IMR-90 (cell line): Measurements from ENCODE around the gene GLCCI1. TPM values are rescaled to one million over a fixed set of nuclear protein-coding genes. Genes with fewer than 3 reads are reported as not detected.

Experiments used
- ATAC-seq: fragments of 200-7000 bp; cut with Tn5 transposase; 2 replicates; pipeline ENCODE4 v1.9.1; 2020; ENCODE audit warnings: low read depth, mild to moderate bottlenecking, moderate library complexity
- BruUV-seq: library from RNA; stranded (reverse); fragments of 400-500 nt; replicated peaks from 2 replicates; lab custom pipeline; 2021; lab: Mats Ljungman, UMichigan
- CTCF ChIA-PET: fragments of 300-600 bp; formaldehyde crosslinking; extraction: SDS; loops from one replicate; lab custom pipeline; 2021; ENCODE audit warnings: antibody characterized with exemption; lab: Yijun Ruan, JAX
- POLR2A ChIA-PET: fragments of 300-600 bp; sonication (Branson Sonifier 250); formaldehyde crosslinking; loops from one replicate; lab custom pipeline; 2022; ENCODE audit warnings: antibody characterized with exemption; ENCODE audit not compliant: unreplicated experiment; lab: Charles Lee
- DNase-seq: peaks from one replicate; pipeline ENCODE4 v3.0.0; 2013
- H2AFZ ChIP-seq: replicated peaks from 2 replicates; pipeline ENCODE3; 2013; ENCODE audit warnings: low read length, mild to moderate bottlenecking; ENCODE audit not compliant: poor library complexity
- H2AK5ac ChIP-seq: 2 replicates; pipeline ENCODE4 v1.6.1; 2013; ENCODE audit warnings: low read depth, low read length, inconsistent platforms
- H2AK9ac ChIP-seq: replicated peaks from 2 replicates; pipeline ENCODE3; 2013; ENCODE audit warnings: mild to moderate bottlenecking, low read depth, low read length, moderate library complexity; ENCODE audit not compliant: poor library complexity
- H2BK120ac ChIP-seq: 2 replicates; pipeline ENCODE4 v1.6.1; 2013; ENCODE audit warnings: low read depth, low read length, inconsistent platforms
- H2BK15ac ChIP-seq: 3 replicates; pipeline ENCODE4 v1.6.1; 2013; ENCODE audit warnings: low read depth, low read length, inconsistent platforms
- H2BK20ac ChIP-seq: 2 replicates; pipeline ENCODE4 v1.6.1; 2013; ENCODE audit warnings: low read depth, mild to moderate bottlenecking, inconsistent platforms, low read length, moderate library complexity
- H2BK5ac ChIP-seq: 2 replicates; pipeline ENCODE4 v1.6.1; 2013; ENCODE audit warnings: mild to moderate bottlenecking, low read depth, low read length, inconsistent platforms; ENCODE audit not compliant: poor library complexity, severe bottlenecking
- H3K14ac ChIP-seq: replicated peaks from 2 replicates; pipeline ENCODE4 v1.6.1; 2013; ENCODE audit warnings: low read depth, low read length, inconsistent platforms
- H3K18ac ChIP-seq: 2 replicates; pipeline ENCODE4 v1.6.1; 2013; ENCODE audit warnings: low read depth, low read length, control low read depth
- H3K23ac ChIP-seq: 2 replicates; pipeline ENCODE4 v1.6.1; 2013; ENCODE audit warnings: low read depth, low read length, inconsistent platforms
- H3K27ac ChIP-seq: 2 replicates; pipeline ENCODE4 v1.5.1; 2013; ENCODE audit warnings: mild to moderate bottlenecking, control low read depth, low read length; ENCODE audit not compliant: insufficient read depth
- H3K27me3 ChIP-seq: 2 replicates; pipeline ENCODE4 v1.6.1; 2013; ENCODE audit warnings: low read length; ENCODE audit not compliant: control insufficient read depth, insufficient read depth
- H3K36me3 ChIP-seq: 2 replicates; pipeline ENCODE4 v1.6.1; 2013; ENCODE audit warnings: low read length, mixed read lengths; ENCODE audit not compliant: control insufficient read depth, insufficient read depth
- H3K4ac ChIP-seq: 2 replicates; pipeline ENCODE4 v1.6.1; 2013; ENCODE audit warnings: low read depth, low read length, inconsistent platforms
- H3K4me1 ChIP-seq: 2 replicates; pipeline ENCODE4 v1.6.1; 2013; ENCODE audit warnings: low read length, mixed read lengths; ENCODE audit not compliant: control insufficient read depth, insufficient read depth
- H3K4me2 ChIP-seq: 2 replicates; pipeline ENCODE4 v1.6.1; 2013; ENCODE audit warnings: low read depth, mild to moderate bottlenecking, control low read depth, low read length, moderate library complexity
- H3K4me3 ChIP-seq: 2 replicates; pipeline ENCODE4 v1.5.1; 2013; ENCODE audit warnings: low read depth, mild to moderate bottlenecking, control low read depth, low read length, moderate library complexity; ENCODE audit not compliant: insufficient read depth
- H3K56ac ChIP-seq: 2 replicates; pipeline ENCODE4 v1.6.1; 2013; ENCODE audit warnings: low read length, inconsistent platforms; ENCODE audit not compliant: insufficient read depth; ENCODE audit errors: extremely low read depth
- H3K79me1 ChIP-seq, 2 experiments: 2 replicates each; pipeline ENCODE4 v1.6.1; 2013; ENCODE audit warnings: low read length in 2 of 2, inconsistent platforms in 1 of 2, low read depth in 1 of 2
- H3K9ac ChIP-seq: 2 replicates; pipeline ENCODE4 v1.6.1; 2013; ENCODE audit warnings: low read depth, low read length, control low read depth
- H3K9me1 ChIP-seq: 2 replicates; pipeline ENCODE4 v1.6.1; 2013; ENCODE audit warnings: low read length, inconsistent platforms; ENCODE audit not compliant: insufficient read depth
- H3K9me3 ChIP-seq: 2 replicates; pipeline ENCODE4 v1.6.1; 2013; ENCODE audit warnings: low read length; ENCODE audit not compliant: control insufficient read depth, insufficient read depth
- H4K20me1 ChIP-seq: 2 replicates; pipeline ENCODE4 v1.6.1; 2013; ENCODE audit warnings: low read length, inconsistent platforms; ENCODE audit not compliant: insufficient read depth
- H4K5ac ChIP-seq: 2 replicates; pipeline ENCODE4 v1.6.1; 2013; ENCODE audit warnings: mild to moderate bottlenecking, low read depth, low read length, control low read depth
- H4K8ac ChIP-seq, 2 experiments: 2 replicates each; pipeline ENCODE4 v1.6.1; 2013; ENCODE audit warnings: low read depth in 2 of 2, low read length in 2 of 2, control low read depth in 1 of 2, inconsistent platforms in 1 of 2
- H4K91ac ChIP-seq: 2 replicates; pipeline ENCODE4 v1.6.1; 2013; ENCODE audit warnings: low read depth, low read length, inconsistent platforms; ENCODE audit not compliant: insufficient read depth
- CEBPB ChIP-seq: IDR thresholded peaks from 2 replicates; pipeline ENCODE4 v1.6.1; 2012; ENCODE audit warnings: low read depth, low read length, improper control_type of control experiment
- FOS ChIP-seq: fragments of 150-350 bp; IDR thresholded peaks from 2 replicates; pipeline ENCODE4 v1.6.1; 2016; ENCODE audit warnings: low read depth, low read length
- MXI1 ChIP-seq: IDR thresholded peaks from 2 replicates; pipeline ENCODE4 v1.6.1; 2012; ENCODE audit warnings: low read depth, mild to moderate bottlenecking, low read length, moderate library complexity, borderline replicate concordance
- RCOR1 ChIP-seq: IDR thresholded peaks from 2 replicates; pipeline ENCODE4 v1.6.1; 2012; ENCODE audit warnings: mild to moderate bottlenecking, low read length, improper control_type of control experiment; ENCODE audit not compliant: insufficient replicate concordance
- WGBS, 2 experiments: methylation state at CpG; one replicate each; pipeline versions ENCODE4 v1.1.5 to v1.1.7; 2013; ENCODE audit warnings: missing lambda C conversion rate in 2 of 2; ENCODE audit not compliant: insufficient read length in 1 of 2; ENCODE audit errors: extremely low coverage in 2 of 2; 5-methylcytosine and 5-hydroxymethylcytosine counted together
- dilution Hi-C: fragments of 300-500 bp; cut with HindIII; formaldehyde crosslinking; loops from one replicate; pipeline ENCODE4 v1.14.3; 2018; ENCODE audit warnings: low sequenced_read_pairs; ENCODE audit not compliant: unreplicated experiment
- in situ Hi-C: fragments of 300-500 bp; cut with MboI; formaldehyde crosslinking; loops from 3 replicates; pipeline ENCODE4 v1.14.3; 2019; ENCODE audit warnings: low sequenced_read_pairs, inconsistent platforms, mixed read lengths
- intact Hi-C: fragments of 100-400 bp; cut with micrococcal nuclease; formaldehyde crosslinking; loops from 2 replicates; pipeline ENCODE4 v1.10.0; 2022
- polyA plus RNA-seq, 3 experiments: library from polyadenylated mRNA; depleted of rRNA; stranded (reverse); fragments of >200 nt; gene quantifications; 2 replicates each; pipeline ENCODE4 v1.2.3, GENCODE V29; 2012; ENCODE audit warnings: low replicate concordance in 1 of 3
- total RNA-seq: library from RNA; depleted of rRNA; stranded (reverse); fragments of >200 nt; gene quantifications from 2 replicates; pipeline ENCODE4 v1.2.3, GENCODE V29; 2012

The GLCCI1 gene
- total and polyA plus RNA-seq, 2 of the 4 experiments (the other 2 are of a cell fraction) = 4.1 to 6.2 TPM

DNA sequence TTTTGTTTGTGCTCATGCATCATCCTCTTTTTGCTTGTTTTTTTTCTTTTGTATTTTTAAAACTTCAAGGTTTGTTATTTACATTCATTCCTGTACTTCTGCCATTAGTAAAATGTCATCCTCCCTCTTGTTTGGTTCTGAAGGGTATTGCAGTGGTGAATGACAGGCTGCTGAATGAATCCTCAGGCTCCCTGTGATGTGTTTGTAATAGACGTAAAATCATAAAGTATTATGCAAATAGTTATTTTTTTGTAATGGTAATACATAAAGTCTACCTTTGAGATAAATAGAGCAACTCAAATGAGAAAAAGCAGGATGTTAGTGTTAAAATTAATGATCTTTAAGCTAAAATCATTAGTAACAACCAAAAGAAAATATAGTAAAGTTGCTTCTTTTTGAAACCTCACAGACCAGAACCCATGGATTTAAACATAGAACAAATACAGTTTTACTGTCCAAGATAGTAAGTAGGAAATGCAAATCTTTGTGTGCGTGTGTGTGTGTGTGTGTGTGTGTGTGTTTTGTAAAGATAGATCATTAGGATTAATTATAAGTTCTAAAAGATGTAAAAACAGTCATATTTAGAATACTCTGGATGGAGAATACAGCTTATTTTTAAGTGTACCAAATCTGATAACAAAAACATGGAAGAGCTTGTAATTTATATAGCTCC, 4.5 kb downstream of the GLCCI1 start:
- Histone ChIP-seq H4K5ac (no peak overlapping the region), H3K36me3 (no peaks in the 10 kb centered on the region), H2BK120ac (no peak overlapping the region), H3K4me2 (no peak overlapping the region), H3K27ac (no peak overlapping the region), H2BK15ac (no peak overlapping the region), H3K23ac (no peak overlapping the region), H3K4me1 (peaks cover 4% of the 10 kb centered on the region; the same call in 1 of the 2 replicates), H3K18ac (no peak overlapping the region), H3K9me1 (0 out of 2 replicates have a peak, but pooled peaks cover 3% of the 10 kb centered on the region), H3K27me3 (no peaks in the 10 kb centered on the region), H3K9me3 (no peaks in the 10 kb centered on the region), H2AK5ac (no peak overlapping the region), H4K20me1 (peaks cover 22% of the 10 kb centered on the region; the same call in 1 of the 2 replicates), H3K4me3 (no peak overlapping the region), H2BK5ac (no peak overlapping the region), H3K56ac (no peak overlapping the region), H3K14ac (no peak overlapping the region), H4K91ac (no peak overlapping the region), H3K4ac (no peak overlapping the region), H3K9ac (no peak overlapping the region), H3K79me1 (peaks cover 22 to 47% of the 10 kb centered on the region in 2 experiments), H2AFZ (no peak overlapping the region), H2AK9ac (no peak overlapping the region), H4K8ac (no peak overlapping the region), H2BK20ac (no peak overlapping the region)
- TF ChIP-seq CEBPB = no peak
- TF ChIP-seq RCOR1 = no peak
- TF ChIP-seq FOS = no peak
- no peak for TF ChIP-seq MXI1
- in situ Hi-C loops = loop anchor here (10.0 to 25.0 kb wide), 2 partner anchors 288 to 536 kb away; no protein-coding TSS in a partner anchor
- intact Hi-C loops = loop anchor here (5.0 kb wide), 2 partner anchors 276 to 291 kb away; no protein-coding TSS in a partner anchor
- POLR2A ChIA-PET = no interaction called here
- DNase-seq (no peak), ATAC-seq (no peak)
- no CpG with 5 or more reads among the region's 2 CpGs for WGBS, 2 experiments
- no TSS peak for BruUV-seq
- CTCF ChIA-PET = interaction anchor here (0.6 to 1.0 kb wide), 4 partner anchors 65 to 217 kb away, joined by 3 to 4 read pairs (median 3); no protein-coding TSS in a partner anchor
- dilution Hi-C loops = no loop called here
